Right renal pelvis (tissue), 4 donors: ENCODE data around the gene LSM7. TPM values are rescaled to one million over a fixed set of nuclear protein-coding genes. Genes with fewer than 3 reads are reported as not detected.

Experiments
- DNase-seq, 4 donors: peaks; one replicate each; pipeline ENCODE4 v3.0.0-alpha.2; 2013; ENCODE audit warnings: low read depth in 4 of 4, low spot score in 3 of 4, missing footprints in 1 of 4
- polyA plus RNA-seq, 4 donors: library from polyadenylated mRNA; unstranded; fragments of 120-200 nt; gene quantifications; one replicate each; pipeline ENCODE4 v1.2.1, GENCODE V29; 2013; ENCODE audit not compliant: insufficient read length in 4 of 4

LSM7 gene
- 100 to 1,000 TPM in 1 of 4 donors, 10 to 100 TPM in 3; 69.8 to 117 (median 73.1) TPM for polyA plus RNA-seq

- peak; percentile 83 to 89 (median 85) for DNase-seq
Observed at GRCh38 chr19:2328401-2329148, at the start of gene LSM7, which contains the start of gene SPPL2B. Gene LSM7, minus strand, starts transcription at chr19:2328586. Its CDS starts 20 bp downstream, at chr19:2328566. Gene SPPL2B, plus strand, starts transcription at chr19:2328684. Its CDS starts 26 bp downstream, at chr19:2328710.

- DNase-seq: no peak
Observed at GRCh38 chr19:2376784-2377519, 48.6 kb upstream of the LSM7 start.

GRCh38 chr19:2375353-2376121 is 47.2 kb upstream of the LSM7 start:
- DNase-seq: no peak

GRCh38 chr19:2374808-2375207 is 46.4 kb upstream of the LSM7 start:
- DNase-seq: no peak

- DNase-seq: no peak
Observed at GRCh38 chr19:2372076-2372612, 43.8 kb upstream of the LSM7 start.

- no peak for DNase-seq
Observed at GRCh38 chr19:2371656-2372055, 43.3 kb upstream of the LSM7 start.

- DNase-seq: no peak
Observed at GRCh38 chr19:2365201-2365970, 37.0 kb upstream of the LSM7 start.

- no peak for DNase-seq
Observed at GRCh38 chr19:2363419-2363818, 35.0 kb upstream of the LSM7 start.

- DNase-seq: no peak
Observed at GRCh38 chr19:2362970-2363300, 34.5 kb upstream of the LSM7 start.

GRCh38 chr19:2362046-2362969 is 33.9 kb upstream of the LSM7 start:
- DNase-seq: no peak

GRCh38 chr19:2361246-2362045 is 33.1 kb upstream of the LSM7 start:
- DNase-seq: no peak

- no peak for DNase-seq
Observed at GRCh38 chr19:2360833-2361232, 32.4 kb upstream of the LSM7 start.

- DNase-seq: no peak
Observed at GRCh38 chr19:2359992-2360685, 31.8 kb upstream of the LSM7 start, which contains the start of gene TMPRSS9. Gene TMPRSS9, plus strand, starts transcription at chr19:2360265. Its CDS starts 29,521 bp downstream, at chr19:2389786.

GRCh38 chr19:2358548-2359173 is 30.3 kb upstream of the LSM7 start:
- no peak for DNase-seq

GRCh38 chr19:2357279-2358206 is 29.2 kb upstream of the LSM7 start:
- DNase-seq: no peak

GRCh38 chr19:2356036-2356646 is 27.8 kb upstream of the LSM7 start:
- no peak for DNase-seq
